Measurements from ENCODE around the gene PRR19. TPM values are rescaled to one million over a fixed set of nuclear protein-coding genes. Genes with fewer than 3 reads are reported as not detected.

PRR19 gene
- total and polyA plus RNA-seq, 8 donors: 0.68 to 0.98 TPM; not detected in 6

GRCh38 chr19:42284591-42285341 is 17.2 kb upstream of the PRR19 start:
- TF ChIP-seq EP300 (IDR thresholded peaks at IDR 0.05) (no peak), POLR2AphosphoS5 (IDR thresholded peaks at IDR 0.05) (no peak), POLR2A (IDR thresholded peaks at IDR 0.05) (no peak)
- TF ChIP-seq, protein P1, sequence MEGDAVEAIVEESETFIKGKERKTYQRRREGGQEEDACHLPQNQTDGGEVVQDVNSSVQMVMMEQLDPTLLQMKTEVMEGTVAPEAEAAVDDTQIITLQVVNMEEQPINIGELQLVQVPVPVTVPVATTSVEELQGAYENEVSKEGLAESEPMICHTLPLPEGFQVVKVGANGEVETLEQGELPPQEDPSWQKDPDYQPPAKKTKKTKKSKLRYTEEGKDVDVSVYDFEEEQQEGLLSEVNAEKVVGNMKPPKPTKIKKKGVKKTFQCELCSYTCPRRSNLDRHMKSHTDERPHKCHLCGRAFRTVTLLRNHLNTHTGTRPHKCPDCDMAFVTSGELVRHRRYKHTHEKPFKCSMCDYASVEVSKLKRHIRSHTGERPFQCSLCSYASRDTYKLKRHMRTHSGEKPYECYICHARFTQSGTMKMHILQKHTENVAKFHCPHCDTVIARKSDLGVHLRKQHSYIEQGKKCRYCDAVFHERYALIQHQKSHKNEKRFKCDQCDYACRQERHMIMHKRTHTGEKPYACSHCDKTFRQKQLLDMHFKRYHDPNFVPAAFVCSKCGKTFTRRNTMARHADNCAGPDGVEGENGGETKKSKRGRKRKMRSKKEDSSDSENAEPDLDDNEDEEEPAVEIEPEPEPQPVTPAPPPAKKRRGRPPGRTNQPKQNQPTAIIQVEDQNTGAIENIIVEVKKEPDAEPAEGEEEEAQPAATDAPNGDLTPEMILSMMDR (IDR thresholded peaks at IDR 0.05): no peak
- Histone ChIP-seq H3K9me3 (no peaks in the 10 kb centered on the region), H3K4me3 (peak overlapping the region; percentile 64 to 71 (median 68)), H3K4me1 (peaks cover 49 to 79% (median 63%) of the 10 kb centered on the region in 4 donors), H3K27ac (peak overlapping the region; percentile 74 to 100 (median 97)), H3K27me3 (no peaks in the 10 kb centered on the region), H3K36me3 (peaks cover 30 to 32% (median 32%) of the 10 kb centered on the region in 4 donors)
- intact Hi-C loops (cut with DNase I; ENCODE audit: low total_unique reads): loop anchor here (5.0 kb wide), 1 partner anchor 37 kb away; no protein-coding TSS in a partner anchor
- peak in 1 of 2 donors; percentile 60 for DNase-seq
- WGBS, 5 donors: 2 to 5% (median 4%) methylated on average over 17 to 41 of the region's 41 CpGs

- WGBS, 5 donors: 29 to 42% (median 37%) methylated on average over 5 of the region's 5 CpGs
- Histone ChIP-seq H3K4me1 (peaks cover 49 to 79% (median 59%) of the 10 kb centered on the region in 4 donors), H3K9me3 (no peaks in the 10 kb centered on the region), H3K27ac (peak overlapping the region; percentile 74 to 100 (median 97)), H3K4me3 (peak overlapping the region; percentile 16 to 71 (median 68)), H3K36me3 (peaks cover 37 to 40% (median 40%) of the 10 kb centered on the region in 4 donors), H3K27me3 (no peaks in the 10 kb centered on the region)
- TF ChIP-seq POLR2AphosphoS5 (IDR thresholded peaks at IDR 0.05): no peak
- no peak for TF ChIP-seq POLR2A (IDR thresholded peaks at IDR 0.05)
- TF ChIP-seq, protein P1 (IDR thresholded peaks at IDR 0.05): no peak
- TF ChIP-seq EP300 (IDR thresholded peaks at IDR 0.05): no peak
- intact Hi-C loops (cut with DNase I; ENCODE audit: low total_unique reads): loop anchor here (5.0 kb wide), 1 partner anchor 38 kb away; no protein-coding TSS in a partner anchor
- DNase-seq: peak in 1 of 2 donors; percentile 61
These were observed 16.4 kb upstream of the PRR19 start for GRCh38 chr19:42285541-42285941.

DNA sequence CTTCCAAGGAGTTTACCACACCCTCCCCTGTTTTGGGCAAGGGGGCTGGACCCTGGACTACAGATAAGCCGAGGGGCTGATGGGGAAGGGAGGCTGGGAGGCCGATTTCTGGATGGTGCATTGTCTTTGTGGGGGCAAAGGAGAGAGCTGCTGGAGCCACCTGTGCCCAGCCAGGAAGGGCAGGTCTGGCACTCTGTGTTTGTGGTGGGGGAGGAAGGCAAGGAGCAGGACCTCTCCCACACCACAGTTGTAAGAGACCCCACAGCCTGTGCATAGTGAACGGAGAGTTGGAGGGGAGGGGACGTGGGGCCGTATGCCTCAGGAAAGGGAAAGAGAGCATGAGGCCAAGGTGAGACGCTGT is 16.0 kb upstream of the PRR19 start:
- H3K4me3 ChIP-seq: peak overlapping the region in 3 of 4 donors; percentile 16 to 71 (median 71)
- 23 to 31% (median 23%) methylated on average over 6 of the region's 6 CpGs for whole genome bisulfite sequencing, 5 donors
- H3K4me1 ChIP-seq: peaks cover 46 to 79% (median 59%) of the 10 kb centered on the region in 4 donors
- TF ChIP-seq EP300 (IDR thresholded peaks at IDR 0.05): no peak
- no peak for TF ChIP-seq POLR2AphosphoS5 (IDR thresholded peaks at IDR 0.05)
- no peak for TF ChIP-seq POLR2A (IDR thresholded peaks at IDR 0.05)
- TF ChIP-seq, protein P1 (IDR thresholded peaks at IDR 0.05): no peak
- peak overlapping the region; percentile 56 to 100 (median 76) for H3K27ac ChIP-seq
- intact Hi-C loops (cut with DNase I; ENCODE audit: low total_unique reads): loop anchor here (5.0 kb wide), 1 partner anchor 39 kb away; no protein-coding TSS in a partner anchor
- no peaks in the 10 kb centered on the region for H3K9me3 ChIP-seq
- H3K36me3 ChIP-seq: peaks cover 40 to 44% (median 44%) of the 10 kb centered on the region in 4 donors
- no peaks in the 10 kb centered on the region for H3K27me3 ChIP-seq
- DNase-seq: no peak

DNA sequence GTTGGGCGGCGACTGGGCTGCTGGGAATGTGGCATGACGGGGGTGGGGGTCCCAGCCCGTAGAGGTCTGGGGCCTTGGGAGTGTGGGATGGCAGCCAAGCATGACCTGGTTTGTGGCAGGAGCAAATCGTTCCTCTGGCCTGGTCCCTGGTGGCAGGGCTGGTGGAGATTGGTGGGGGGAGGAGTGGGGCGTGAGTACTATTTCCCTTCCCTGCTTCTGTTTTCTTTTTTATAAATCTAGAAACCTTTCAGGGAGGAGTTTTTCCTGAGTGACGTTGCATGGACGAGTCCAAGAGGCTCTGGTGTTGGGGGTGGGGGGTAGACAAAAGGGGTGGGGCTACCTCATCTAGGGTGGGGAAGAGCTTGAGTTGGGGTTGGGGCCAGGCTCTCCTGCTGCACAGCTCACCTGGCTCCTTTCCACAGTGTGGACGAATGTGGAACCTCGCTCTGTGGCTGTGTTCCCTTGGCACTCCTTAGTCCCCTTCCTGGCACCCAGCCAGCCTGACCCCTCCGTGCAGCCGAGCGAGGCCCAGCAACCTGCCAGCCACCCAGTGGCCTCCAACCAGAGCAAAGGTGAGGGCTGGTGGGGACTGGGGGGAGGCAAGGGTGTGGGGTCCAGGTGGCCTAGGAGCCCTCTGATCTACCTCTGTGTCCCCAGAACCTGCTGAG is 15.4 kb upstream of the PRR19 start:
- Histone ChIP-seq H3K4me3 (peak overlapping the region in 3 of 4 donors; percentile 16 to 71 (median 71)), H3K36me3 (peaks cover 44 to 49% (median 49%) of the 10 kb centered on the region in 4 donors), H3K27ac (peak overlapping the region; percentile 56 to 100 (median 76)), H3K4me1 (peaks cover 41 to 79% (median 59%) of the 10 kb centered on the region in 4 donors), H3K27me3 (no peaks in the 10 kb centered on the region), H3K9me3 (no peaks in the 10 kb centered on the region)
- intact Hi-C loops (cut with DNase I; ENCODE audit: low total_unique reads): loop anchor here (5.0 kb wide), 1 partner anchor 39 kb away; no protein-coding TSS in a partner anchor
- TF ChIP-seq POLR2A (IDR thresholded peaks at IDR 0.05) (no peak), POLR2AphosphoS5 (IDR thresholded peaks at IDR 0.05) (no peak), EP300 (IDR thresholded peaks at IDR 0.05) (no peak)
- TF ChIP-seq, protein P1 (IDR thresholded peaks at IDR 0.05): no peak
- DNase-seq: peak; percentile 70 to 85
- 15 to 20% (median 19%) methylated on average over 13 of the region's 13 CpGs for WGBS, 5 donors

All from stomach (tissue), 9 donors.